Liver (tissue), 3 donors: ENCODE results near the gene FSIP1.

Experiments used
- CTCF ChIP-seq: fragments of 150-350 bp; IDR thresholded peaks from 2 replicates; pipeline ENCODE4 v1.5.1; 2017; ENCODE audit warnings: improper control_type of control experiment, low read depth, low read length; ENCODE audit not compliant: missing input control
- JUND ChIP-seq, 2 donors: IDR thresholded peaks; 2 replicates each; pipeline ENCODE4 v1.6.1; 2016; ENCODE audit warnings: antibody characterized with exemption in 2 of 2
- MAX ChIP-seq: IDR thresholded peaks from 2 replicates; pipeline ENCODE4 v1.6.1; 2016; ENCODE audit warnings: antibody characterized with exemption
- REST ChIP-seq: IDR thresholded peaks from 2 replicates; pipeline ENCODE4 v1.6.1; 2016; ENCODE audit warnings: antibody characterized with exemption, mild to moderate bottlenecking
- TAF1 ChIP-seq: conservative IDR thresholded peaks from 2 replicates; pipeline ENCODE4 v1.6.1; 2016; ENCODE audit warnings: antibody characterized with exemption, mild to moderate bottlenecking
- YY1 ChIP-seq: IDR thresholded peaks from 2 replicates; pipeline ENCODE4 v1.6.1; 2016; ENCODE audit warnings: antibody characterized with exemption, mild to moderate bottlenecking
- donor health status: healthy.
- donor health status: healthy.

GRCh38 chr15:39793923-39794322 lies 11.3 kb upstream of the FSIP1 start:
- TF ChIP-seq CTCF = no peak
- no peak for TF ChIP-seq TAF1
- TF ChIP-seq JUND (IDR thresholded peaks at IDR 0.05) = no peak
- no peak for TF ChIP-seq YY1
- no peak for TF ChIP-seq REST
- TF ChIP-seq MAX = no peak
